Stomach (tissue), 4 donors: ENCODE results near the gene RNF213.

Experiments
- EP300 ChIP-seq: sonication (generic); formaldehyde crosslinking; IDR thresholded peaks from one replicate; pipeline ENCODE4 v1.6.1; 2017; ENCODE audit warnings: antibody characterized with exemption
- POLR2A ChIP-seq, 4 donors: fragments of 450-650 bp; IDR thresholded peaks; one replicate each; pipeline ENCODE4 v1.6.1; 2016; ENCODE audit warnings: antibody characterized with exemption in 4 of 4, control low read depth in 2 of 4, mild to moderate bottlenecking in 1 of 4, moderate library complexity in 1 of 4
- POLR2AphosphoS5 ChIP-seq, 3 donors: sonication (generic); formaldehyde crosslinking; IDR thresholded peaks; one replicate each; pipeline ENCODE4 v1.6.1; 2016; ENCODE audit warnings: antibody characterized with exemption in 3 of 3
- TF ChIP-seq, protein P1 (sequence below), 7 experiments: fragments of 450-650 bp in 4 of 7; fragments of 200-600 bp in 3 of 7; sonication (generic) in 3 of 7; IDR thresholded peaks; one replicate each; pipeline ENCODE4 v1.5.1; 2016 to 2019; ENCODE audit warnings: antibody characterized with exemption in 7 of 7, control low read depth in 2 of 7, mild to moderate bottlenecking in 1 of 7

- TF ChIP-seq EP300: no peak
- no peak for TF ChIP-seq POLR2A (IDR thresholded peaks at IDR 0.05)
- TF ChIP-seq, protein P1, sequence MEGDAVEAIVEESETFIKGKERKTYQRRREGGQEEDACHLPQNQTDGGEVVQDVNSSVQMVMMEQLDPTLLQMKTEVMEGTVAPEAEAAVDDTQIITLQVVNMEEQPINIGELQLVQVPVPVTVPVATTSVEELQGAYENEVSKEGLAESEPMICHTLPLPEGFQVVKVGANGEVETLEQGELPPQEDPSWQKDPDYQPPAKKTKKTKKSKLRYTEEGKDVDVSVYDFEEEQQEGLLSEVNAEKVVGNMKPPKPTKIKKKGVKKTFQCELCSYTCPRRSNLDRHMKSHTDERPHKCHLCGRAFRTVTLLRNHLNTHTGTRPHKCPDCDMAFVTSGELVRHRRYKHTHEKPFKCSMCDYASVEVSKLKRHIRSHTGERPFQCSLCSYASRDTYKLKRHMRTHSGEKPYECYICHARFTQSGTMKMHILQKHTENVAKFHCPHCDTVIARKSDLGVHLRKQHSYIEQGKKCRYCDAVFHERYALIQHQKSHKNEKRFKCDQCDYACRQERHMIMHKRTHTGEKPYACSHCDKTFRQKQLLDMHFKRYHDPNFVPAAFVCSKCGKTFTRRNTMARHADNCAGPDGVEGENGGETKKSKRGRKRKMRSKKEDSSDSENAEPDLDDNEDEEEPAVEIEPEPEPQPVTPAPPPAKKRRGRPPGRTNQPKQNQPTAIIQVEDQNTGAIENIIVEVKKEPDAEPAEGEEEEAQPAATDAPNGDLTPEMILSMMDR (IDR thresholded peaks at IDR 0.05): no peak
- TF ChIP-seq POLR2AphosphoS5 (IDR thresholded peaks at IDR 0.05): no peak
Measured at GRCh38 chr17:80281516-80281915, 20.9 kb downstream of the RNF213 start.
